IMR-90 (cell line): ENCODE measurements around the gene LGMN. TPM values are rescaled to one million over a fixed set of nuclear protein-coding genes. Genes with fewer than 3 reads are reported as not detected.
"Not testable (repeated sequence)": the region's sequence is repeated elsewhere in the genome, so short reads cannot be mapped to it uniquely, and the experiment has no call there.

Source experiments
- ATAC-seq: fragments of 200-7000 bp; cut with Tn5 transposase; 2 replicates; pipeline ENCODE4 v1.9.1; 2020; ENCODE audit warnings: low read depth, mild to moderate bottlenecking, moderate library complexity
- BruUV-seq: library from RNA; stranded (reverse); fragments of 400-500 nt; replicated peaks from 2 replicates; lab custom pipeline; 2021; lab: Mats Ljungman, UMichigan
- CTCF ChIA-PET: fragments of 300-600 bp; formaldehyde crosslinking; extraction: SDS; loops from one replicate; lab custom pipeline; 2021; ENCODE audit warnings: antibody characterized with exemption; lab: Yijun Ruan, JAX
- POLR2A ChIA-PET: fragments of 300-600 bp; sonication (Branson Sonifier 250); formaldehyde crosslinking; loops from one replicate; lab custom pipeline; 2022; ENCODE audit warnings: antibody characterized with exemption; ENCODE audit not compliant: unreplicated experiment; lab: Charles Lee
- DNase-seq: peaks from one replicate; pipeline ENCODE4 v3.0.0; 2013
- H2AFZ ChIP-seq: replicated peaks from 2 replicates; pipeline ENCODE3; 2013; ENCODE audit warnings: low read length, mild to moderate bottlenecking; ENCODE audit not compliant: poor library complexity
- H2AK5ac ChIP-seq: 2 replicates; pipeline ENCODE4 v1.6.1; 2013; ENCODE audit warnings: low read depth, low read length, inconsistent platforms
- H2AK9ac ChIP-seq: replicated peaks from 2 replicates; pipeline ENCODE3; 2013; ENCODE audit warnings: mild to moderate bottlenecking, low read depth, low read length, moderate library complexity; ENCODE audit not compliant: poor library complexity
- H2BK120ac ChIP-seq: 2 replicates; pipeline ENCODE4 v1.6.1; 2013; ENCODE audit warnings: low read depth, low read length, inconsistent platforms
- H2BK15ac ChIP-seq: 3 replicates; pipeline ENCODE4 v1.6.1; 2013; ENCODE audit warnings: low read depth, low read length, inconsistent platforms
- H2BK20ac ChIP-seq: 2 replicates; pipeline ENCODE4 v1.6.1; 2013; ENCODE audit warnings: low read depth, mild to moderate bottlenecking, inconsistent platforms, low read length, moderate library complexity
- H2BK5ac ChIP-seq: 2 replicates; pipeline ENCODE4 v1.6.1; 2013; ENCODE audit warnings: mild to moderate bottlenecking, low read depth, low read length, inconsistent platforms; ENCODE audit not compliant: poor library complexity, severe bottlenecking
- H3K14ac ChIP-seq: replicated peaks from 2 replicates; pipeline ENCODE4 v1.6.1; 2013; ENCODE audit warnings: low read depth, low read length, inconsistent platforms
- H3K18ac ChIP-seq: 2 replicates; pipeline ENCODE4 v1.6.1; 2013; ENCODE audit warnings: low read depth, low read length, control low read depth
- H3K23ac ChIP-seq: 2 replicates; pipeline ENCODE4 v1.6.1; 2013; ENCODE audit warnings: low read depth, low read length, inconsistent platforms
- H3K27ac ChIP-seq: 2 replicates; pipeline ENCODE4 v1.5.1; 2013; ENCODE audit warnings: mild to moderate bottlenecking, control low read depth, low read length; ENCODE audit not compliant: insufficient read depth
- H3K27me3 ChIP-seq: 2 replicates; pipeline ENCODE4 v1.6.1; 2013; ENCODE audit warnings: low read length; ENCODE audit not compliant: control insufficient read depth, insufficient read depth
- H3K36me3 ChIP-seq: 2 replicates; pipeline ENCODE4 v1.6.1; 2013; ENCODE audit warnings: low read length, mixed read lengths; ENCODE audit not compliant: control insufficient read depth, insufficient read depth
- H3K4ac ChIP-seq: 2 replicates; pipeline ENCODE4 v1.6.1; 2013; ENCODE audit warnings: low read depth, low read length, inconsistent platforms
- H3K4me1 ChIP-seq: 2 replicates; pipeline ENCODE4 v1.6.1; 2013; ENCODE audit warnings: low read length, mixed read lengths; ENCODE audit not compliant: control insufficient read depth, insufficient read depth
- H3K4me2 ChIP-seq: 2 replicates; pipeline ENCODE4 v1.6.1; 2013; ENCODE audit warnings: low read depth, mild to moderate bottlenecking, control low read depth, low read length, moderate library complexity
- H3K4me3 ChIP-seq: 2 replicates; pipeline ENCODE4 v1.5.1; 2013; ENCODE audit warnings: low read depth, mild to moderate bottlenecking, control low read depth, low read length, moderate library complexity; ENCODE audit not compliant: insufficient read depth
- H3K56ac ChIP-seq: 2 replicates; pipeline ENCODE4 v1.6.1; 2013; ENCODE audit warnings: low read length, inconsistent platforms; ENCODE audit not compliant: insufficient read depth; ENCODE audit errors: extremely low read depth
- H3K79me1 ChIP-seq, 2 experiments: 2 replicates each; pipeline ENCODE4 v1.6.1; 2013; ENCODE audit warnings: low read length in 2 of 2, inconsistent platforms in 1 of 2, low read depth in 1 of 2
- H3K9ac ChIP-seq: 2 replicates; pipeline ENCODE4 v1.6.1; 2013; ENCODE audit warnings: low read depth, low read length, control low read depth
- H3K9me1 ChIP-seq: 2 replicates; pipeline ENCODE4 v1.6.1; 2013; ENCODE audit warnings: low read length, inconsistent platforms; ENCODE audit not compliant: insufficient read depth
- H3K9me3 ChIP-seq: 2 replicates; pipeline ENCODE4 v1.6.1; 2013; ENCODE audit warnings: low read length; ENCODE audit not compliant: control insufficient read depth, insufficient read depth
- H4K20me1 ChIP-seq: 2 replicates; pipeline ENCODE4 v1.6.1; 2013; ENCODE audit warnings: low read length, inconsistent platforms; ENCODE audit not compliant: insufficient read depth
- H4K5ac ChIP-seq: 2 replicates; pipeline ENCODE4 v1.6.1; 2013; ENCODE audit warnings: mild to moderate bottlenecking, low read depth, low read length, control low read depth
- H4K8ac ChIP-seq, 2 experiments: 2 replicates each; pipeline ENCODE4 v1.6.1; 2013; ENCODE audit warnings: low read depth in 2 of 2, low read length in 2 of 2, control low read depth in 1 of 2, inconsistent platforms in 1 of 2
- H4K91ac ChIP-seq: 2 replicates; pipeline ENCODE4 v1.6.1; 2013; ENCODE audit warnings: low read depth, low read length, inconsistent platforms; ENCODE audit not compliant: insufficient read depth
- WGBS, 2 experiments: methylation state at CpG; one replicate each; pipeline versions ENCODE4 v1.1.5 to v1.1.7; 2013; ENCODE audit warnings: missing lambda C conversion rate in 2 of 2; ENCODE audit not compliant: insufficient read length in 1 of 2; ENCODE audit errors: extremely low coverage in 2 of 2; 5-methylcytosine and 5-hydroxymethylcytosine counted together
- dilution Hi-C: fragments of 300-500 bp; cut with HindIII; formaldehyde crosslinking; loops from one replicate; pipeline ENCODE4 v1.14.3; 2018; ENCODE audit warnings: low sequenced_read_pairs; ENCODE audit not compliant: unreplicated experiment
- in situ Hi-C: fragments of 300-500 bp; cut with MboI; formaldehyde crosslinking; loops from 3 replicates; pipeline ENCODE4 v1.14.3; 2019; ENCODE audit warnings: low sequenced_read_pairs, inconsistent platforms, mixed read lengths
- intact Hi-C: fragments of 100-400 bp; cut with micrococcal nuclease; formaldehyde crosslinking; loops from 2 replicates; pipeline ENCODE4 v1.10.0; 2022
- polyA plus RNA-seq, 3 experiments: library from polyadenylated mRNA; depleted of rRNA; stranded (reverse); fragments of >200 nt; gene quantifications; 2 replicates each; pipeline ENCODE4 v1.2.3, GENCODE V29; 2012; ENCODE audit warnings: low replicate concordance in 1 of 3
- total RNA-seq: library from RNA; depleted of rRNA; stranded (reverse); fragments of >200 nt; gene quantifications from 2 replicates; pipeline ENCODE4 v1.2.3, GENCODE V29; 2012

LGMN gene
- total and polyA plus RNA-seq, 2 of the 4 experiments (the other 2 are of a cell fraction), result 19.2 to 39.3 TPM

DNA sequence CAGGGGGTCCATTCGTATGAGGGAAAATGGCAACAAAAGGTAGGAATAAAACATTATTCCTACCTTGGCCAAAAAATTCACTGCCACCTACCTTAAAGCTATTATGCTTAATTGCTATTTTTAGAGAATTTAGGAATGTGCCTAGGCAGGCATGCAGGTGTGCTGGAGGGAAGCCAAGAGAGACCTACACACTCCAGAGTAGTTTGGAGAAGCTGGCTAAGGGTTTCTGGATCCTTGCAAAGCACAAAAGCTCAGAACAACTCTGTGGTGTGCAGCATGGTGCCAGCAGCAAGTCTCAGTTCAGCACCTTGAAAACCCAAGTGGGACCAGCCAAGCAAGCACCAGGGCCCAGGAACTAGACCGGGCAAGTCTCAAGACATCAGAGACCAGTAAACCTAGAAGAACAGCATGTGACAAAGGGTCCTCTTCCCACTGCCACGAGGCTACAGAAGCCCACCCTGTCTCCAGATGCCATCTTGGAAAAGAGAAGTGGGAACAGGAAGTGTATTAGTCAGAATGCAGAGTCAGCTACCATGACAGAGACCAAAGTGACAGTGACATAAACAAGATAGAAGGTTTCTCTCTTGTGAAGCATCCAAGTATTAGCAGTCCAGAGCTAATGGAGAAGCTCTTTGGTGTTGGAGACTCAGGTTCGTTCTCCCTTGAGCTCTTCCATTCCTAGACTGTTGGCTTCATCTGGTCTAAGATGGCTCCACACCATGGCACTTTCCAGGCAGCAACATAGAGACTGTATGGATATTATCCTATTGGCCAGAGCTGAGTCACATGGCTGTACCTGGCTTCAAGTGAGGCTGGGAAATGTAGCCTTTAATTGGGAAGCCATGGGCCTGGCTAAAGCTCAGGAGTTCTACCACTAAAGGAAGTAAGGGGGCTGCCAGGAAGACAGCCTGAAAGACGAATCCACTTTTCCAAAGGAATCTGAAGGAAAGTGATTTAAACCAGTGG is 15.5 kb upstream of the LGMN start:
- H3K23ac ChIP-seq, H4K20me1 ChIP-seq, H3K27ac ChIP-seq, H3K4me1 ChIP-seq, H3K9me1 ChIP-seq, H3K36me3 ChIP-seq, H3K9ac ChIP-seq, H3K9me3 ChIP-seq, H3K79me1 ChIP-seq, H2BK5ac ChIP-seq, CTCF ChIA-PET, H2AFZ ChIP-seq, H4K8ac ChIP-seq, H3K4me2 ChIP-seq, ATAC-seq, POLR2A ChIA-PET, DNase-seq, H3K14ac ChIP-seq, H4K91ac ChIP-seq, BruUV-seq, H2BK20ac ChIP-seq, H2BK15ac ChIP-seq, H3K4me3 ChIP-seq, H4K5ac ChIP-seq, H2AK5ac ChIP-seq, H3K56ac ChIP-seq, dilution Hi-C loops, H3K18ac ChIP-seq, H2BK120ac ChIP-seq, H3K4ac ChIP-seq, intact Hi-C loops, H2AK9ac ChIP-seq, in situ Hi-C loops: not testable (repeated sequence)
- no CpG with 5 or more reads among the region's 5 CpGs for WGBS, 2 experiments
- peaks cover 17% of the 10 kb centered on the region for H3K27me3 ChIP-seq
